HG02973 (cell line): ENCODE results near the gene SFSWAP.
"Not testable (repeated sequence)": the region's sequence is repeated elsewhere in the genome, so short reads cannot be mapped to it uniquely, and the experiment has no call there.

Source experiments
- ATAC-seq: cut with Tn5 transposase; IDR thresholded peaks from one replicate; pipeline ENCODE4 v1.9.1; 2021; ENCODE audit warnings: moderate library complexity; ENCODE audit not compliant: unreplicated experiment

SFSWAP gene

GRCh38 chr12:131805421-131805820 lies 94.5 kb downstream of the SFSWAP start:
- no peak for ATAC-seq

- no peak for ATAC-seq
Observed at GRCh38 chr12:131806674-131807073, 95.8 kb downstream of the SFSWAP start.

- no peak for ATAC-seq
Observed at GRCh38 chr12:131808744-131809371, 98.0 kb downstream of the SFSWAP start.

GRCh38 chr12:131809476-131810254 lies 98.8 kb downstream of the SFSWAP start:
- ATAC-seq: not testable (repeated sequence)

- ATAC-seq: no peak
Observed at GRCh38 chr12:131810726-131811125, 99.8 kb downstream of the SFSWAP start.

- no peak for ATAC-seq
Observed at GRCh38 chr12:131815131-131815530, 104.2 kb downstream of the SFSWAP start.

- no peak for ATAC-seq
Observed at GRCh38 chr12:131816495-131816894, 105.6 kb downstream of the SFSWAP start.

- no peak for ATAC-seq
Observed at GRCh38 chr12:131817241-131817640, 106.4 kb downstream of the SFSWAP start.

GRCh38 chr12:131818821-131819585 lies 108.1 kb downstream of the SFSWAP start:
- no peak for ATAC-seq

- ATAC-seq: no peak
Observed at GRCh38 chr12:131824450-131824849, 113.6 kb downstream of the SFSWAP start.

GRCh38 chr12:131825146-131825892 lies 114.4 kb downstream of the SFSWAP start:
- no peak for ATAC-seq

GRCh38 chr12:131826097-131826928 lies 115.4 kb downstream of the SFSWAP start:
- ATAC-seq: no peak

GRCh38 chr12:131827961-131828534 lies 117.2 kb downstream of the SFSWAP start, which contains the start of gene MMP17:
TSS of gene MMP17 (plus strand) at chr12:131828393. CDS start at chr12:131828495, 102 bp downstream.
- ATAC-seq: peak; percentile 49

GRCh38 chr12:131828671-131829355 lies 117.9 kb downstream of the SFSWAP start:
- ATAC-seq: no peak

- no peak for ATAC-seq
Observed at GRCh38 chr12:131829356-131829747, 118.5 kb downstream of the SFSWAP start.

GRCh38 chr12:131829791-131830334 lies 119.0 kb downstream of the SFSWAP start:
- no peak for ATAC-seq

- no peak for ATAC-seq
Observed at GRCh38 chr12:131830335-131830913, 119.5 kb downstream of the SFSWAP start.

GRCh38 chr12:131830914-131831571 lies 120.2 kb downstream of the SFSWAP start:
- no peak for ATAC-seq
